MM.1S (cell line): ENCODE data around the gene NOS2.

Experiments used
- DNase-seq: peaks from one replicate; pipeline ENCODE4 v3.0.0-alpha.2; 2015
- H2AFZ ChIP-seq: fragments of 300-600 bp; sonication (generic); 2 replicates; pipeline ENCODE4 v1.6.0; 2016; ENCODE audit warnings: antibody characterized with exemption, low read length
- H3F3A ChIP-seq: fragments of 300-600 bp; sonication (generic); 2 replicates; pipeline ENCODE4 v1.6.1; 2016; ENCODE audit warnings: mild to moderate bottlenecking, antibody characterized with exemption, low read length, moderate library complexity, mixed read lengths; ENCODE audit not compliant: insufficient read depth
- H3K27ac ChIP-seq: fragments of 300-600 bp; sonication (generic); 2 replicates; pipeline ENCODE4 v1.5.1; 2016; ENCODE audit warnings: mild to moderate bottlenecking, low read length
- H3K27me3 ChIP-seq: fragments of 300-600 bp; sonication (generic); replicated peaks from 2 replicates; pipeline ENCODE4 v1.6.0; 2016; ENCODE audit warnings: low read length; ENCODE audit not compliant: insufficient read depth
- H3K36me3 ChIP-seq: fragments of 300-600 bp; sonication (generic); replicated peaks from 2 replicates; pipeline ENCODE4 v1.6.1; 2016; ENCODE audit warnings: mild to moderate bottlenecking, low read length, mixed read lengths; ENCODE audit not compliant: insufficient read depth
- H3K4me1 ChIP-seq: fragments of 300-600 bp; sonication (generic); 2 replicates; pipeline ENCODE4 v1.6.1; 2016; ENCODE audit warnings: low read length, mixed read lengths
- H3K4me2 ChIP-seq: fragments of 300-600 bp; sonication (generic); 2 replicates; pipeline ENCODE4 v1.6.0; 2016; ENCODE audit warnings: low read depth, low read length
- H3K4me3 ChIP-seq: fragments of 300-600 bp; sonication (generic); 2 replicates; pipeline ENCODE4 v1.5.1; 2016; ENCODE audit warnings: low read length, mixed read lengths
- H3K79me2 ChIP-seq: fragments of 300-600 bp; sonication (generic); 2 replicates; pipeline ENCODE4 v1.6.1; 2016; ENCODE audit warnings: mixed run types, low read length, mixed read lengths
- H3K9ac ChIP-seq: fragments of 300-600 bp; sonication (generic); 2 replicates; pipeline ENCODE4 v1.6.1; 2016; ENCODE audit warnings: low read length, mixed read lengths
- H3K9me2 ChIP-seq: fragments of 300-600 bp; sonication (generic); replicated peaks from 2 replicates; pipeline ENCODE4 v1.6.1; 2016; ENCODE audit warnings: mild to moderate bottlenecking, low read length, mixed read lengths; ENCODE audit not compliant: insufficient read depth
- H3K9me3 ChIP-seq: fragments of 300-600 bp; sonication (generic); replicated peaks from 2 replicates; pipeline ENCODE4 v1.6.1; 2016; ENCODE audit warnings: mild to moderate bottlenecking, low read length, mixed read lengths; ENCODE audit not compliant: insufficient read depth
- H4K20me1 ChIP-seq: fragments of 300-600 bp; sonication (generic); 2 replicates; pipeline ENCODE4 v1.6.1; 2016; ENCODE audit warnings: mild to moderate bottlenecking, low read length, moderate library complexity, mixed read lengths; ENCODE audit not compliant: insufficient read depth
- EZH2 ChIP-seq: fragments of 300-600 bp; sonication (generic); optimal IDR thresholded peaks from 2 replicates; pipeline ENCODE3; 2017; ENCODE audit warnings: low read depth, mild to moderate bottlenecking, antibody characterized with exemption, low read length, mixed read lengths
- EZH2phosphoT487 ChIP-seq: fragments of 300-600 bp; sonication (generic); IDR thresholded peaks from 2 replicates; pipeline ENCODE4 v1.6.1; 2018; ENCODE audit warnings: antibody characterized with exemption, low read length
- TF ChIP-seq, protein P1 (sequence below): fragments of 300-600 bp; sonication (generic); IDR thresholded peaks from 2 replicates; pipeline ENCODE4 v1.5.1; 2016; ENCODE audit warnings: antibody characterized with exemption, low read length, mixed read lengths

The NOS2 gene

DNA sequence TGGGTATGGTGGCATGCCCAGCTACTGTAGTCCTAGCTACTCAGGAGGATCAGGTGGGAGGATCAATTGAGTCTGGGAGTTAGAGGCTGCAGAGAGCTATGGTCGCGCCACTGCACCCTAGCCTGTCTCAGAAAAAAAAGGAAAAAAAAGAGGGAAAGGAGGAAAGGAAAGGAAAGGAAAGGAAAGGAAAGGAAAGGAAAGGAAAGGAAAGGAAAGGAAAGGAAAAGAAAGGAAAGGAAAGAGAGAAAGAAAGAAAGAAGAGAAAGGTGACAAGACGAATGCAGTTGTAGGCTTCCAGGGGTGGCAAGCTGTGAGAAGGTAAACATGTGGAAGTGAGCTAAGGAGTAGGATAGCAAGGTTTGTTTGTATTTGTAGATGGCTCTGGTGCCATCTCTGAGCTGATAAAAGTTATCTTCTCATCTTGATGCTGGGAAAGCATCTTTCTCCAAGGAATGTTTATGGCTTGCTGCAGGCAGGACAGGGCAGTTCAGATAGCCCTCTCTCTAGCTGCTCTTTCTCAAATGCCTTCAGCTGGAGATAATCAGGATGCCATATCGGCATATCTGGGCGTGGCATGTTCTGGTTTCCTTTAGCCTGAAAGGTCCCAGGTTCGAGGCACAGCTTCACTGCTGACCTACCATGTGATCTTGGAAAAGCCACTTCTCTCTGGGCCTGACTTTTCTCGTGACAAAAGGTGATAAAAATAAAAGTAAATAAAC, 2.8 kb upstream of the NOS2 start:
- peaks cover 12% of the 10 kb centered on the region for H3K4me1 ChIP-seq
- H3K9me2 ChIP-seq: no peaks in the 10 kb centered on the region
- no peak overlapping the region for H3K9ac ChIP-seq
- H3K27me3 ChIP-seq: peaks cover 20% of the 10 kb centered on the region
- H2AFZ ChIP-seq: no peak overlapping the region
- no peaks in the 10 kb centered on the region for H3K79me2 ChIP-seq
- TF ChIP-seq, protein P1, sequence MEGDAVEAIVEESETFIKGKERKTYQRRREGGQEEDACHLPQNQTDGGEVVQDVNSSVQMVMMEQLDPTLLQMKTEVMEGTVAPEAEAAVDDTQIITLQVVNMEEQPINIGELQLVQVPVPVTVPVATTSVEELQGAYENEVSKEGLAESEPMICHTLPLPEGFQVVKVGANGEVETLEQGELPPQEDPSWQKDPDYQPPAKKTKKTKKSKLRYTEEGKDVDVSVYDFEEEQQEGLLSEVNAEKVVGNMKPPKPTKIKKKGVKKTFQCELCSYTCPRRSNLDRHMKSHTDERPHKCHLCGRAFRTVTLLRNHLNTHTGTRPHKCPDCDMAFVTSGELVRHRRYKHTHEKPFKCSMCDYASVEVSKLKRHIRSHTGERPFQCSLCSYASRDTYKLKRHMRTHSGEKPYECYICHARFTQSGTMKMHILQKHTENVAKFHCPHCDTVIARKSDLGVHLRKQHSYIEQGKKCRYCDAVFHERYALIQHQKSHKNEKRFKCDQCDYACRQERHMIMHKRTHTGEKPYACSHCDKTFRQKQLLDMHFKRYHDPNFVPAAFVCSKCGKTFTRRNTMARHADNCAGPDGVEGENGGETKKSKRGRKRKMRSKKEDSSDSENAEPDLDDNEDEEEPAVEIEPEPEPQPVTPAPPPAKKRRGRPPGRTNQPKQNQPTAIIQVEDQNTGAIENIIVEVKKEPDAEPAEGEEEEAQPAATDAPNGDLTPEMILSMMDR: no peak
- TF ChIP-seq EZH2phosphoT487 (no peak), EZH2 (no peak)
- H3K36me3 ChIP-seq: no peaks in the 10 kb centered on the region
- H3K4me3 ChIP-seq: no peak overlapping the region
- no peak for DNase-seq
- no peaks in the 10 kb centered on the region for H3K9me3 ChIP-seq
- H3K27ac ChIP-seq: no peak overlapping the region
- no peaks in the 10 kb centered on the region for H4K20me1 ChIP-seq
- H3K4me2 ChIP-seq: no peak overlapping the region
- H3F3A ChIP-seq: no peaks in the 10 kb centered on the region

DNA sequence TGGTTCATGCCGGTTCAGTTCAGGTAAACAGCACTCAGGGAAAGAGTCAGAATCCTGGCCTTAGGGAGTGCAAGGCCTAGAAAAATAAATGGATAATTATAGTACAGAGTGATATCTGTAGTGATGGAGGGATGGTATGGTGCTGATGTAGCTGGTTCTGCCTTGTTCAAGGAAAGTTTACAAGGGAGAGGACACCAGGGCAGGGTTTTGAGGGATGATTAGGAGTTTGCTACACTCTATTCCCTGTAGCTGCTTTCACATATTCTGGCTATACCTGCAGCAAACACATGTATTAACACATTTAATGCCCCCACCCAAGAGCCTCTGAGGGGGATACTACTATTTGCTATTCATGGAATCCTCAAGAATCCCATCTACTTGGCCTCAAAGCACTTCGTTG, 1.7 kb upstream of the NOS2 start:
- Histone ChIP-seq H3K27me3 (peaks cover 26% of the 10 kb centered on the region), H3K27ac (no peak overlapping the region), H3F3A (no peaks in the 10 kb centered on the region), H3K9ac (no peak overlapping the region), H3K4me1 (peaks cover 8% of the 10 kb centered on the region), H3K79me2 (no peaks in the 10 kb centered on the region), H3K36me3 (no peaks in the 10 kb centered on the region), H2AFZ (no peak overlapping the region), H3K4me2 (no peak overlapping the region), H3K9me3 (no peaks in the 10 kb centered on the region), H3K4me3 (no peak overlapping the region), H4K20me1 (no peaks in the 10 kb centered on the region), H3K9me2 (no peaks in the 10 kb centered on the region)
- no peak for DNase-seq
- TF ChIP-seq, protein P1: no peak

DNA sequence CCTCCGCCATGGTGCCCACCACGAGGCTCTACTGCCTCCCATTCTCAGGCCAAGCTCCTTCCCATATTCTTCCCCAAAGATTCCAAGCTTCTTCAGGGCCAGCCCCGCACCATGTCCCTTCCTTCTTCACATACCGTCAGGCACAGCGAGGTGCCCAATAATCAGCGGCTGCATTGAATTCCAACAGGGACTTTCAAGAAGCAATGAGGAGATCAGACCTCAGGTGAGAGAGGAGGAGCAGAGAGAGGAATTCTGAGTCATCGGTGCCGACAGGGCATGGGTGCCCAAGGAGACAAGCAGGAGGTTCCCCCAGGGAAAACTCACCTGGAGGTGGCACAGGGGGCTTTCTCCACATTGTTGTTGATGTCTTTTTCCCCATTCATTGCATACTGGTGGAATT, 2.0 kb downstream of the NOS2 start:
- Histone ChIP-seq H3K27ac (no peak overlapping the region), H3K4me3 (no peak overlapping the region), H3K4me1 (no peaks in the 10 kb centered on the region), H3K4me2 (no peak overlapping the region), H3K9ac (no peak overlapping the region), H3K79me2 (no peaks in the 10 kb centered on the region), H4K20me1 (no peaks in the 10 kb centered on the region), H3K27me3 (peaks cover 26% of the 10 kb centered on the region), H2AFZ (no peak overlapping the region), H3K9me3 (no peaks in the 10 kb centered on the region), H3K36me3 (no peaks in the 10 kb centered on the region), H3K9me2 (no peaks in the 10 kb centered on the region), H3F3A (no peaks in the 10 kb centered on the region)
- TF ChIP-seq EZH2phosphoT487 (no peak), EZH2 (no peak)
- TF ChIP-seq, protein P1: no peak
- no peak for DNase-seq
